HG03139 (cell line): ENCODE results near the gene AK5.

ENCODE experiments used
- ATAC-seq: cut with Tn5 transposase; IDR thresholded peaks from one replicate; pipeline ENCODE4 v1.9.1; 2021; ENCODE audit not compliant: unreplicated experiment

Gene AK5

DNA sequence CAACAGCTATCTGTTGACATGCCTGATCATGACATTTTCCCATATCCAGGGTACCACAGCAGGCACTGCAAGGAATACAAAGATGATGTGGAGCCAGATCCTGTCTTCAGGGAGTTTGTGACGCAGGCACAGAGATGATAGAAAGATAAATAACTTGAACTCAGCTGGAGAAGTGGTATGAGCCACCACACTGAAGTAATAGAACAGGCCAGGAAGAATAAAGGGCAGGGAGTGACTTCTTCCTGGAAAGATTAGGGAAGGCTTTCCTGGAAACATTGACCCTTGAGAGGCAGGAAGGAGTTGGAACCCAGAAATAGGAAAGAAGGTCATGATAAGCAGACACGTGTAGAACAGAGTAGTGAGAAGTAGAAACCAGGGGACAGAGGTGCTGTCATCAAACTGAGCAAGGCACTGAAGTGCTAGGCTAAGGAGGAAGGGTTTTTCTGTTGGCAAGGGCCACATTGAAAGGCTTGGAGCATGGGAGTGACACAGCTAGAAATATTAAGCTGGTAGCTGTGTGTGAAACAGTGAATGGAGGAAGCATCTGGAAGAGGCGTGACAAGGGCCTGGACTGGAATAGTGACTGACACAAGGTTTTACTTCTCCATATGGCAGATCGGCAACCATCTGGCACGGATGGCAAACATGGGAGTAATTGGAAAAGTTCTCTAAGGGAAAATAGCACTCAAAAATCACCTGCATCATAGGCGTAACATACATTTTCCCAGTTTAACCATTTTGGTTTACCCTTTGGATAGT lies 68.4 kb downstream of the AK5 start:
- no peak for ATAC-seq

DNA sequence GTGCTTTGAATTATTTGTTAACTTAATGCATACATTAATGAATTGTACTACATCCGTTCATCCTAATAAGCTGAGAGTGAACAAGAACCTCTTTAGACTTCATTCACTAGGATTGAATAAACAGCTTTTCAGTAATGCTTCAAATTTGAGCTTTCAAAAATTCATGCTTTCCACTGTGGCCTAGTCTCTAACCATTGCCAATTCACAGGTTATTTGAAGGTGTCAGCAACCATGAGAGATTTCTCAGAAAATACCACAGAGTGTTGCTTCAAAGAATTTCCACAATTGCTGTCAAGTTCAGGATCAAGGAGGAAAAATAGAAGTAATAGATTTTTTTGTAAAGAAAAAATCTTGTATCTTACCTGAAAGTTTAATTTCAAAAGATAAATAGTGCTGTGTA lies 72.7 kb downstream of the AK5 start:
- no peak for ATAC-seq

DNA sequence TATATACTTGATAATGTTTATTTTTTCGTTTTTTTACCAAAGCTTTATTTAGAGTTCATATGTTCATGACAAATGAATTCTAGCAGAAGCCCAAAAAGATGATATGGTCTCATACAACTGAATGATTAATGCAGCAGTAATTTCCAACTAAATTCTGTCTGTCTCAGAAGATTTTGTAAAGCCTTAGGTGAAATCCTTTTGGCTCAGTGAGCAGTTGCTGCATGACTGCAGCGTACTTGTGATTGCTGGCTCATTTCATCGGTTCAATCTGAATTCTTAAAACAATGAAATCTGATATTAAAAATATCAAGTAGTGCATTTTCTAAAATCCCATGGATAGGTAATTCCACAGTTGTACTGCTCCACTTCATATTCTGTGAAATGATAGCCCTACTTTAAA lies 73.2 kb downstream of the AK5 start:
- no peak for ATAC-seq

DNA sequence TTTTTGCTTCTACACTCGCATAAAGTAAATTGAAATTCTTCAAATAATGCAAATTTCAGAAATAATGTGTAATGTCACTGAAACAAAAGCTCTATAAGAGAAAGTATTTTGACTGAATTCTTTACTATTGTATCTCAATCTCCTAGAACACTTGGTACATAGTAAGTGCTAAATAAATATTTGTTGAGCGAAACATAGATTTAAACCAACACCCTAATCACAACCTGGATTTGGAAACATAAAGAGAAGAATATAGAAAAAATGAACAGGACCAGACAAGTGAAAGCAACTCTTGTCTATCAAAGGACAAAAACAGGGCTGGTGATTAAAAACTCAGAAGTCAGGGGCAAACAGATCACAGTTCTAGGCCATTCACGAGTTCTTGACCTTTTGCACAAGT lies 74.3 kb downstream of the AK5 start:
- ATAC-seq, result no peak

DNA sequence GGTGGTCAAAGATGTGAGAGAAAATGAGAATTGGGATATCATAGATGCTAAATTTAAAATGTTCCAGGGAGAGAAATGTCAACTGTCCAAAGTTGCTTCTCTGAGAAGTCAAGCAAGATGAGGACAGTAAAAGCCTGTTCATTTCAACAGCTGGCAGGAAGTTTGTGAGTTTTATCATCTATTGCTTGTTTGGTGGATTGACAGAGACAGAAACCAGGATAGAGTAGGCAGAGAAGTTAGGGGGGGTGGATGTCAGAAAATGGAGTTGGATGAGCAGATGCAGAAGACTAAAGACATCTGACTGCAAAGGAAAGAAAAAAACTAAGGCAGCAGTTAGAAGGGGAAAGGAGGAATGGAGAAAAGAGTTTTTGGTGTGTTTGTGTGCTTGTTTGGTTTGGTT lies 78.4 kb downstream of the AK5 start:
- no peak for ATAC-seq

DNA sequence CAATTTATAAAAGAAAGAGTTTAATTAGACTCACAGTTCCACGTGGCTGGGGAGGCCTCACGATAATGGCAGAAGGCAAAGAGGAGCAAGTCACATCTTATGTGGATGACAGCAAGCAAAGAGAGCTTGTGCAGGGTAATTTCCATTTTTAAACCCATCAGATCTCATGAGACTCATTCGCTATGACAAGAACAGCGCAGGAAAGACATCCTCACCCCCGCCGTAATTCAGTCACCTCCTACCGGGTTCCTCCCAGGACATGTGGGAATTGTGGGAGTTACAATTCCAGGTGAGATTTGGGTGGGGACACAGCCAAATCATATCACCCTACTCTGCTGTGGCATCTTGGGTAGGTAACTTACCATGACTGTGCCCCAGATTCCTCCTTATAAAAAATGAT lies 79.8 kb downstream of the AK5 start:
- no peak for ATAC-seq

DNA sequence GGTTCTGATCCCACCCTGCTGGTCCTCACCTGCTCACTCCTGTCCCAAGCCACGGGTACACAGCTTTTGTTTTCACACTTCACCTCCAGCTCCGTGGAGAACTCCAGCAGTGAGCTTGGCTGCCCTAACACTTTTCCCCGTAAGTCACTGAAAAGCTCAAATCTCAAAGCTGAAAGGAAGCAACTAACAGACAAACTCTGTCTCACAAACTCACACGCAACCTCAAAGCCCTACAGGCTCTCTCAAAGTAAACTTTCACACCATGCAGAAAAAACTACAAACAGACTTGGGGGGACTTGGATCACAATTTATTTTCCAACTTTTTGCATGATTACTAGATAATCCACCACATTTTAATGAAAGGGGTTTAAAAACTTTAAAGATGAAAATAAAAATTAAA lies 88.3 kb downstream of the AK5 start:
- no peak for ATAC-seq

DNA sequence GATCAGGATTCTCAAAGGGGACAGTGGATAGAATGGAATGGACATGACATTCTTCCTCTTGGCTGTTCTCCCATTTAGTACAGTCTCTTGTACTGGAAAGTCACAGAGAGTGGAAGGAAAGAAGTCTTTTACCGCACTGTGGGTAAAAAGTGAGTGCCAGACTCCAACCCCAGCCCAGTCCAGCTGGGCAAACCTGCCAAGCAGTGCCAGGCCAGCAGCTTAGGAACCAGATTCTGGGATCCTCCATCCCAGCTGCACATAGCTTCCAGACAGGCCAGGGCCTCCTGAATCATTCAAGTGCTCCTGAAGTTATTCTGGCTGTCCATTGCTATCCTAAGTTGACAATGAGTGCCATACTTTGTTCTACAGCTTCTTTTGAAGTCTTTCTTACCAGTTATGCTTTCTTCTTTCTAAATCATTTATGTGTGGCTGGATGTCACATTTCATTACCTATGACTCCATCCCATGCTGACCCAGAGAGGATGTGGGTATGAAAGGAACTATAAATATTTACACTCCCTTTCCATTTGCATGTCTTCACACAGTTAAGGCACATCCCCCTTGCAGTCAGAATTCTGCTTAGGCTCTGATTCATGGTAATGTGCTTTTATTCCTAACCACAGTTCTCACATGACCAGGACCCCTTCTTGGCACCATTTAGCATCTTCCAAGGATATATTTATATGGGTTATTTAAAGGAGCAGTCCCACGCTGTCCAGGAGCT lies 88.9 kb downstream of the AK5 start:
- ATAC-seq, result peak; percentile 56

DNA sequence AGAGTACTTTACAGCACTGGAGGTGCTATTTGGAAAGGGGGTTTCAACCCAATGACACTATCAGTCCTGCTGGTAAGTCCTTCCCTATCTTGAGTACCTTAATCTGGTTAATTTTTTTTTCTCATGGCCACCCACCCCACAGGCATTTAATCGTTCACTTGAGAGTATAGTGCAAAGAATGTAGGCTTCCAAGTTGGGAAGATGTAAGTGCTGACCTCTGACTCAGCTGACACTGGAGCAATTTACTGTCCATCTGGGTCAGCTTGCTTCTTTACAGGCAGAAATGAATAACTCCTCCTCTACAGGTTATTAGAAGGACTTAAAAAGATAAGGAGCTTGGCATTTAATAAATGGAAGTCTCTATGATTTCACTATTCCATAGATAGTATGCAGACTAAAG lies 89.6 kb downstream of the AK5 start:
- no peak for ATAC-seq

DNA sequence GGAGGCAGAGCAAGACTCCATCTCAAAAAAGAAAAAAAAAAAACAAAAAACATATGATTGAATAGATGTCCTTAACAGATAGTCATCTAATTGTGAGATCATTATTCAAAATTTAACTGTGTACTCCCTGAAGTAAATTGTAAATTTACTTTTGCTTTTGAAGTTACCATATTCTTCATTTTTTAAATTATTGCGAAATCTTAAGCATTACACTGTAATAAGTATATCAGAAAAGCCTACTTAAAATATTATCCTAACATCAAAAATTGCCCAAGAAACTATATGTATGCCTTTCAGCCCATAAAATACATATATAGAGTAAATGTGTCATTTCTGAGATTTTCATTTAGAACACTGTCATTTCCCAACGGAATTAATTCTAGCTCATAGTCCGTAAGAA lies 91.9 kb downstream of the AK5 start:
- ATAC-seq, result no peak

DNA sequence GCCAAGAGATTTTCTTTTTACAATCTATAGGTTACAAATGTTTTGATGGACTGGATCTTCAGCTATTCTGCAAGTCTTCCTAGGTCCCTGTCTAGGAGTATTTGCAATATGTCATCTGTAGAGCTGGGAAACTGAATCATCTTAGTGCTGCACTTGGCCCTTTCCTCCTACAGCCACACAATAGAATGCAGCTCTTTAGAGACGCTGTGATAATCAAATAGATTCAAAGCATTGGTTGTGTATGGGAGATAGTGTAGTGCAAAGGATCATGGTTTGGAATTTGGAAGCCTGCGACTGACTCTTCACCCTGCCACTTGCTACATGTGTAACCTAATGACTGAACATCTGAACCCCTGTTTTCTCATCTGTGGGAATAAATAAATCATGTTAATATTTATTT lies 93.7 kb downstream of the AK5 start:
- no peak for ATAC-seq

DNA sequence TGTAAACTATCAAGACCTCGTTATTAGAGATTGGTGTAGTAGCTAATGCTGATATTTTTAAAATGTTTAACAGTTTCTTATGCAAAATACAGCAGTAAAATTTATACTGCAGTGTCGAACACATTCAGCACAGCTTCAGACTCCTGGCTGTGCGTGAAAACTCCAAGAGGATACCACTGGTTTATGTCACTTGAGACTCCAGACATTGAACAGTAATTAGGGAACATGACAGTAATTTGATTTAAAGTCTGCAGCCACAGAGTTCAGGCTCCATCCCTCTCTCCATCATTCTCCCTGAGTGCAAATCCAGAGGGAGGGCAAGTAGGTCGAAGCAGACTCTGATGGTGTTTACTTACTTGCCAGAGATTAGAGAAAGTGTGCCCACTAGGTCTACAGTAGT lies 94.2 kb downstream of the AK5 start:
- no peak for ATAC-seq

DNA sequence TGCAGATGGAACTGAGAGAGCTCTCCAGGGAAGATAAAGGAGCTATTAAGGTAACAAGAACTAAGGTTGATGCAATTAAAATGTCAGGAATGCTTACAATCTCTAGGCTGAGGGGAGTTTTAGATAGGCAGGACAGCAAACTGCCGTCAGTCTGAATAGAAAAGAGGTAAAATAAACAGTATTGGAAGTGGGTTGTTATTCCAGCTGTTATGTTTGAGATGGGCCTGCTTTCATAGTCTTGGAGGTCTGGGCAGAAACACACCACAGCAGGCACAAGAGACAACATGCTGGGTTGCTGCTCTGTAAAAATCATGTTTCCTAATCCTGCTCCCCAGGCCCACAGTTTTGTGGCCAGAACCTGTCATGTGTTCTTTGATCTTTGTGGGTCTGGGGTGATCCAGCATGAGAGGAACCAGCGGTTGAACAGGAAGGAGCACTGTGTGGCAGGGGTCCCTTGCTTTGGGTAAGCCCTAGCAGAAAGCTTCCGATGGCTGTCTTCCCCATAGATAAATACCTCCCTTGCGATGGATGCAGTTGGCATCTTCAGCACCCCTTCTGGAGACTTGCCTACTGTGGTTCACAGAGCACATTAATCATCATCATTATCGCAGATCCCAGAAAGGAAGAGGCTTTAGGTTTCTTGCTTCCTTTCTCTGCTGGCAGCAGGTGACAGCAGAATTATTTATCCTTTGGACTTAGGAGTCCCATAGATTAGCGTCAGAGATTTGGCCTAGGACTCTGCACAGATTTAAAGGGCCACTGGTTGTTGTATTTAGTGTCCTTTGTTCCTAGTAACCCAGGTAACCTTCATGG lies 97.1 kb downstream of the AK5 start:
- ATAC-seq, result no peak

DNA sequence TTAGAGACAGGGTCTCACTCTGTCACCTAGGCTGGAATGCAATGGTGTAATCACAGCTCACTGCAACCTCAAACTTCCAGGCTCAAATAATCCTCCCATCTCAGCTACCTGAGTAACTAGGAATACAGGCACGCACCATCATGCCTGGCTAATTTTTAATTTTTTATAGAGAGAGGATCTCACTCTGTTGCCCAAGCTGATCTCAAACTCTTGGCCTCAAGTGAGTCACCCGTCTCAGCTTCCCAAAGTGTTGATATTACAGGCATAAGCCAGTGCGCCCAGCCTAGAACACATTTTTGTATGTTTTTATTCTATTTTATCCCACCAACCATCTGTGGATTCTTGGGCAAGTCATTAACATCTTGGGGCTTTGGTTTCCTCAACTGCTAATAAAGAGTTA lies 100.5 kb downstream of the AK5 start:
- ATAC-seq, result no peak

DNA sequence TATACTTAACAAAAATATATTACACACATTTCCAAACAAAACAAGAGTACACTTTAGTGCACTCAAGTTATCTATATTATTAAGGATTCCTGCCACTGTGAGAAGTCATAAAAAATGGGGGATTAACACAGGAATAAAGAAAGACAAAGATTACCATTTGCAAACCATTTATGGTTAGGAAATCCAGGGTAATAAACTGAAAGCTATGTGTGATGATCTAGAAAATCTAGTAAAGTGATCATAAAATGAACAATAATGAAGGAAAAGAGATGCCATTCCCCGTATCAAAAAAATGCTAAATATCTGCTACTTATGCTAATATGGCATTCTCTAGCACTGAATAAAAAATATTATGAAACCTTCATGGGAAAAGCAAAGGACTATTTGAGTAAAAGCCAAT lies 101.4 kb downstream of the AK5 start:
- no peak for ATAC-seq

DNA sequence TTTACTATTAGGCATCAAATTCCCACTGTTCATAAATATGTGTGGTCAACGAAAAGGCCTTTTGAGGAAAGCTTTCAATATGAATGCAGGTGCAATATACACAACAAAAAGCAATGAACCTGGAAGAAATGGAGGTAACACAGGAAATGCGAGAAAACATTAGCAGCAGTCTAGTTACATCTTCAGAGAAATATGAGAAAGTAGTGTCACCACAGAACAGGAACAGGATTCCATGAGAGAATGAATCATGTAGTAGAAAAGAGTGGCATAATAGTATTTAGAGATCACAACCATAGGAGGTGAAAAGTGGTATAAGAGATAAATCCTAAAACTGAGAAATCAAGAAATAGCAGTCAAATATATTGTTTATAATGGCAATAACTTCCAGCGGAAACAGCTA lies 103.7 kb downstream of the AK5 start:
- no peak for ATAC-seq

DNA sequence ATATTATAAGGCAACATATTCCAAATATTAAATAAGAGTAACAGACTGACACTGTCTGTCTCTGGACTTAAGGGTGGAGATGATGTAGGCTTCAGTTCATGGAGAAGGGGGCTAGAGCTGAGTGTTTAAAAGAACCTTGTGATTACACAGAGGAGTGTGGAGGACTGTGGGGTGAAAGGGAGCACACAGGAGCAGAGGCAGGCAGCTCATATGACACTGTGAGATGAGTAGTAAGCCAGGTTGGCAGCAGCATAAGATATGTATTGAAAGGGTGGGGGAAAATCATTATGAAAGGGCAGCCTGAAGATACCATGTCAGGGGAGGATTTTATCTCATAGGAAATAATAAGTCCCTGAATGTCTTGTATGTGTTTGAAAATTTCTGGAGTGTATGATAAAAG lies 104.5 kb downstream of the AK5 start:
- ATAC-seq, result no peak

DNA sequence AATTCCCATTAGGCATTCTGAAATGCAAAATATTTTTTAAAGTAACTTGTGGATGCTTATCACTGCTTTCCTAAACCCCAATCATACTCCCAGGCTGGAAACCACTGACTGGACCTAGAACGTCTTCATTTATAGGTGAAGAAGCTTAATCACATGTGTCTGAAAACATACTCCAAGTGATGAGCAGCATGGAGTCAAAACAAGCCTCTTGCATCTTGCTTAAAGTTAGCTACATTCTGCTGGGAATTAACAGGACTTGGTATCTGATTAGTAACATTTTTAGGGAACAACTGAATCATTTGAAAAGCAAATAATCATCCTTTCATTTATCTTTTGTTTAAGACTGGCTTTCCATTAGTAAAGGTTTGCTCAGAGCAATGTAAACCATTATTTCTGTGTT lies 105.7 kb downstream of the AK5 start:
- no peak for ATAC-seq

DNA sequence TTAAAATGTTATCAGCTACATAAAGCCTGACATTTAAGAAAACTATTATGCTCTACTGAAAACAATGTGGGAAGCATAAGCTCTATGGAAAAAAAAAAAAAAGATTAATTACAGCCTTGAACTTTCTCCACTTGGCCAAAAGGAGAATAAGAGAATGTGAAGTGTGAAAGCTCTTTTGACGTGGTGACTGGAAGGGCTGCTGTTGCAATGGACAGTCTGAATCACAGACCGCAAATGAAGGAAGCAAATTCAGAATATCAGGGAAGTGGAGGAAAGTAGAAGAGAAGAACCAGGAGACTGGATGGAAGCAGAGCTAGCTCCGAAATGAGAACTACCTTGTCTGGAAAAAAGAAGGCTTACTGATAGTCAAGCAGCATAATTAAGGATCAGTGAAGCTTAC lies 106.8 kb downstream of the AK5 start:
- no peak for ATAC-seq

DNA sequence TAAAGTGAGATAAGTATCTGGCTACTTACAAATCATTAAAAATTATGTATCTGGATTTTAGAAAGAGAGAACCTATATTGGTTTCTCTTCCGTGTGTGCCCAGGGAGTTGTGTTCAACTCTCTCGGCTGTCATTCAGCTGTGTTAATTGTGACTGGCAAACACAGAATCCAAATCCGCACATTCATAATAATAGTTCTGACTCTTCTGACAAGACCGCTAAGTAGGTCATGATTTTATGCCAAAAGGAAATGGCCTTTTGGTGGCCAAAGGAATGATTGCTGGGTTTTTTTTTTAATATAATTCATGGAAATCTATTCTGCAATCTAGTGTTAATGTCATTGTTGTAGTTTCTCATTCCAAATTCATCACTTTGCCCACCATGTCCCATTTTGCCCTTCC lies 110.7 kb downstream of the AK5 start:
- no peak for ATAC-seq

DNA sequence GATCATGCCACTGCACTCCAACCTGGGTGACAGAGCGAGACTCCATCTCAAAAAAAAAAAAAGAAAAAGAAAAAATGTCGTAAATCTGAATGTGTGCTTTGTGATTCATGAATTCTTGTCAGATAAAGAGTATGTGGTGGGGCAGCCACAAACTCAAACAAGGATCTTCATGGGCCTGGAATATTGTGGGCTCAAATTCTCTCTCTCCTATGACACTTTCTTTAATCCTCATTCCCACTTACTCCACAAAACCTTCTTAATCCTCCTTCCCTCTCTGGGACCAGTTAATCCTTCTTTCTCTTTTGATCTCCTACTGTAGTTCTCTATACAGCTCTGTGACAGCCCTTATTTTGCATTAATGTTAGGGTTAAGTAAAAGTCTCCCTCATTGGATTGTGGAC lies 112.3 kb downstream of the AK5 start:
- no peak for ATAC-seq

DNA sequence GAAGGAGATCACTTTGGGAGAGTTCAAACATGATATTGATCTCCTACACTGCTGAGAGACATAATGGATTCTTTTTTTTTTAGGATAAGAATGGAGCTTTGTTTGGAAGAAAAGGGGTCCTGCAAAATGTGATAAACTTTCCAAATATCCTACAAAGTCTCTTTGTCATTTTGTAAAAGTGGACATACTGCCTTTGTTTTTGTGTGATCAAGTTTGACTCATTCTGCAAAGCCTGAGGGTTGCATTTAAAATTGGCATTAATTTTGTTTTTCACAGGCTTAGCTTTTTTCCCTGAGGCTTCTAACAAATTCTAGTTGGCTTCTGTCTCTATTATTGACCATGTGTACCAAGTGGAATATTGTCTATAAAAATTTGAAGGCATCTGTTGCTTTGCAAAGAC lies 113.2 kb downstream of the AK5 start:
- no peak for ATAC-seq
